Measurements from ENCODE around the gene CAPN9. TPM values are rescaled to one million over a fixed set of nuclear protein-coding genes. Genes with fewer than 3 reads are reported as not detected.
A peak's percentile ranks its signal among the peaks of the same experiment; 100 is the strongest.

The CAPN9 gene
- total and polyA plus RNA-seq, 12 donors = 0.48 to 5.1 (median 1.1) TPM; not detected in 2

DNA sequence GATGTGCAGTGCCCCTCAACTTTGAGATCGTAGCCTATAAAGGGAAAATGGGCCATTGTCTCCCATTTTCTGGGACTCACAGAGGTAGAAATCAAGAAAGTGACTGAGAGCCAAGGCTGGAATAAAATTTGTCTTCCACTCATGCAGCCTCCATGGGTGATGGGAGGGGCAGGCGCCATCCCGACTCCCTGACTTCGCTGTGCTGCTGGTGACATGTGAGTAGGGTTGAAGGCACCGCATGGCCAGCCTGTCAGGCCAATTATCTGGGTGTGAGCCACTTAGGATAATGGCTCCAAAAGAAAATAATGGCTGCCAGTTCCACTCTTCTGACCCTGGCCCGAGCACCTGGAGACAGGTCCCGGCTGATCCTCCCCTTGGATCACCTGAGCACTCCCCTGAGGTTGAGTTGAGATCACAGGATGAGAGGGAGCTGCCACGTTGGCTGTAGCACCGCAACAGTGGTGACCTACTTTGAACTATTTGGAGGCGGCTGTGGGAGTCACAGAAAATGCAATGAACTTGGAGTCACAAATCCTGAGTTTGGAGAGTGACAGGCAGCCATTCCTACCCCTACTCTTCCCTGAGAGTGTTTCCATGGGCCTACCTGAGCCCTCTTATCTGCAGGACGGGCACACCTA lies 26.3 kb downstream of the CAPN9 start:
- H3K9me3 ChIP-seq (replicated peaks in 1 of 3) = no peaks in the 10 kb centered on the region
- no peaks in the 10 kb centered on the region for H3K27me3 ChIP-seq
- WGBS, 4 donors = 50 to 75% (median 67%) methylated on average over 9 to 11 of the region's 11 CpGs
- intact Hi-C loops (cut with DNase I) = loop anchor here in 1 of 2 donors (5.0 kb wide), 1 partner anchor 131 kb away; the partner anchor contains the start of gene COG2
- TF ChIP-seq POLR2A (IDR thresholded peaks at IDR 0.05) = no peak
- TF ChIP-seq, protein P1, sequence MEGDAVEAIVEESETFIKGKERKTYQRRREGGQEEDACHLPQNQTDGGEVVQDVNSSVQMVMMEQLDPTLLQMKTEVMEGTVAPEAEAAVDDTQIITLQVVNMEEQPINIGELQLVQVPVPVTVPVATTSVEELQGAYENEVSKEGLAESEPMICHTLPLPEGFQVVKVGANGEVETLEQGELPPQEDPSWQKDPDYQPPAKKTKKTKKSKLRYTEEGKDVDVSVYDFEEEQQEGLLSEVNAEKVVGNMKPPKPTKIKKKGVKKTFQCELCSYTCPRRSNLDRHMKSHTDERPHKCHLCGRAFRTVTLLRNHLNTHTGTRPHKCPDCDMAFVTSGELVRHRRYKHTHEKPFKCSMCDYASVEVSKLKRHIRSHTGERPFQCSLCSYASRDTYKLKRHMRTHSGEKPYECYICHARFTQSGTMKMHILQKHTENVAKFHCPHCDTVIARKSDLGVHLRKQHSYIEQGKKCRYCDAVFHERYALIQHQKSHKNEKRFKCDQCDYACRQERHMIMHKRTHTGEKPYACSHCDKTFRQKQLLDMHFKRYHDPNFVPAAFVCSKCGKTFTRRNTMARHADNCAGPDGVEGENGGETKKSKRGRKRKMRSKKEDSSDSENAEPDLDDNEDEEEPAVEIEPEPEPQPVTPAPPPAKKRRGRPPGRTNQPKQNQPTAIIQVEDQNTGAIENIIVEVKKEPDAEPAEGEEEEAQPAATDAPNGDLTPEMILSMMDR (IDR thresholded peaks at IDR 0.05) = no peak
- H3K4me1 ChIP-seq (replicated peaks in 1 of 2) = peaks cover 0 to 3% of the 10 kb centered on the region in 2 donors
- H3K4me3 ChIP-seq = no peak overlapping the region
- no peak overlapping the region for H3K27ac ChIP-seq
- no peaks in the 10 kb centered on the region for H3K36me3 ChIP-seq (replicated peaks in 1 of 2)
- DNase-seq = no peak

DNA sequence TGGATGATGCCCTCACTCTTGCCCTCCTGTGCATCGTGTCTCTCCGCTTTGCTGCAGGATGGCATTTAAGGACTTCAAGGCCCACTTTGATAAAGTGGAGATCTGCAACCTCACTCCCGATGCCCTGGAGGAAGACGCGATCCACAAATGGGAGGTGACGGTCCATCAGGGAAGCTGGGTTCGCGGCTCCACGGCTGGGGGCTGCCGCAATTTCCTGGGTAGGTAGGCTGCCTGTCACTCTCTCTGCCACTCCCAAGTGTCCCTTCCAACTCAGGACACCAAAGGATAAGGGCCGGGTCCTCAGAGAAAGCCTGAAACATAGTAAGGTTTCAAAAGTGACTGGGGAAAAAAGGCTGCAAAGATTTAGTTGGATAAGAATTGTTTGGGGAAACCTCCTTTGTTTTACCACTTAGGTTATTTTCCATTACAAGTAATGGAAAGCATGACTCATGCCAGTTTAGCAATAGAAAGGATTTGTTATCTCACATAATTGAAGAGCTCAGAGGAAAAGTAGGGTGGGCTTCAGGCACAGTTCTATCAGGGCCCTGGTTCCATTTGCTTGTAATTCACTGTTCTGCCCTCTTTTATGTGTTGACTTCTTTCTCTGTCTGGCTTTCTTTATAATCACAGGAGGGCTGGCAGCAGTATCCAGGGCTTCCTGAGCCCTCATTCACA lies 31.9 kb downstream of the CAPN9 start:
- H3K27ac ChIP-seq = no peak overlapping the region
- H3K4me3 ChIP-seq = no peak overlapping the region
- no peaks in the 10 kb centered on the region for H3K9me3 ChIP-seq (replicated peaks in 1 of 3)
- H3K27me3 ChIP-seq = no peaks in the 10 kb centered on the region
- no peaks in the 10 kb centered on the region for H3K36me3 ChIP-seq (replicated peaks in 1 of 2)
- TF ChIP-seq, protein P1 (IDR thresholded peaks at IDR 0.05) = no peak
- TF ChIP-seq POLR2A (IDR thresholded peaks at IDR 0.05) = no peak
- DNase-seq = no peak
- WGBS, 4 donors = 86 to 88% (median 87%) methylated on average over 11 of the region's 11 CpGs
- intact Hi-C loops (cut with DNase I) = loop anchor here in 1 of 2 donors (5.0 kb wide), 1 partner anchor 137 kb away; the partner anchor contains the start of gene COG2
- no peaks in the 10 kb centered on the region for H3K4me1 ChIP-seq (replicated peaks in 1 of 2)

DNA sequence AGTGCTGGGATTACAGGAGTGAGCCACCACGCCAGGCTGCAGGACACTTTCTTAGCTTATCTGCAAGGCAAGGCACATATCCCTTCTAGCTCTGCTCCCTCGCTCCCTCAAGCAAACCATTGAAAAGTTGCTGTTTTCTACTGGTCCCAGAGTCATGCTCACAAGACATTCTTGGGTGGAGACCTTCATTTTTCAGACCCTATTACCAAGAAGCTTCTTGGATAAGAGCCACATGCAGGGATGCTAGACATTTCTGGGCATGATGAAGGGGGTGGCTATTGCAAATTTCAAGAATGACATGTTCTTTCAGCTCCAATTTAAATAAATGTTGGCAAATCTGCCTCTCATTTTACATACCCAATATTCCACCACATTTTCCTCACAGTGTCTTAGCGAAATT lies 33.9 kb downstream of the CAPN9 start:
- 74 to 84% (median 81%) methylated on average over 3 of the region's 3 CpGs for WGBS, 4 donors
- H3K4me1 ChIP-seq (replicated peaks in 1 of 2) = no peaks in the 10 kb centered on the region
- H3K36me3 ChIP-seq (replicated peaks in 1 of 2) = no peaks in the 10 kb centered on the region
- H3K4me3 ChIP-seq = no peak overlapping the region
- H3K27ac ChIP-seq = no peak overlapping the region
- TF ChIP-seq, protein P1 (IDR thresholded peaks at IDR 0.05) = no peak
- no peak for TF ChIP-seq POLR2A (IDR thresholded peaks at IDR 0.05)
- peak in 1 of 7 donors; percentile 28 for DNase-seq
- no peaks in the 10 kb centered on the region for H3K9me3 ChIP-seq (replicated peaks in 1 of 3)
- H3K27me3 ChIP-seq = no peaks in the 10 kb centered on the region
- intact Hi-C loops (cut with DNase I) = no loop called here

DNA sequence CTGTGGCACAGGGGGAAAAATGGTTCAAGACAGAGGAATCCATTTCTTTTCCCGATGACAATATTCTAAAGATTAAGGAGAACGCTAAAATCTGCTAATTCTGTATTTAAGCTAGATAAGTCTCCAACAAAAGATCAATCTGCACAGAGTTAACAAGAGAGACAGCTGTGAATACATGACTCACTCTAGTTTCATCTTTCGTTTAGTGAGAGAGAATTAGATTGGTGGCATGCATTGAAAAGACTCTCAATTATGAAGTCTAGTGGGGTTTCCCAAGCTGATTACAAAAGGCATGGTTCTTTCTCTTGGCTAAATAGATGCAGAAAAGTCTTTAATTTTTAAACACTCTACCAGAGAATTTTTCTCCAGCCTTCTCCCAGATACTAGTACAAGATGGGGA lies 34.4 kb downstream of the CAPN9 start:
- no peak overlapping the region for H3K4me3 ChIP-seq
- 61 to 70% (median 63%) methylated on average over 3 of the region's 3 CpGs for WGBS, 4 donors
- DNase-seq = no peak
- no peak overlapping the region for H3K27ac ChIP-seq
- no peaks in the 10 kb centered on the region for H3K4me1 ChIP-seq (replicated peaks in 1 of 2)
- H3K27me3 ChIP-seq = no peaks in the 10 kb centered on the region
- no peaks in the 10 kb centered on the region for H3K9me3 ChIP-seq (replicated peaks in 1 of 3)
- intact Hi-C loops (cut with DNase I) = no loop called here
- H3K36me3 ChIP-seq (replicated peaks in 1 of 2) = no peaks in the 10 kb centered on the region
- TF ChIP-seq POLR2A (IDR thresholded peaks at IDR 0.05) = no peak
- TF ChIP-seq, protein P1 (IDR thresholded peaks at IDR 0.05) = no peak

Measured in adrenal gland (tissue), 12 donors.